Measurements from ENCODE around the gene NPS.

NPS gene, protein sequence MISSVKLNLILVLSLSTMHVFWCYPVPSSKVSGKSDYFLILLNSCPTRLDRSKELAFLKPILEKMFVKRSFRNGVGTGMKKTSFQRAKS

DNA sequence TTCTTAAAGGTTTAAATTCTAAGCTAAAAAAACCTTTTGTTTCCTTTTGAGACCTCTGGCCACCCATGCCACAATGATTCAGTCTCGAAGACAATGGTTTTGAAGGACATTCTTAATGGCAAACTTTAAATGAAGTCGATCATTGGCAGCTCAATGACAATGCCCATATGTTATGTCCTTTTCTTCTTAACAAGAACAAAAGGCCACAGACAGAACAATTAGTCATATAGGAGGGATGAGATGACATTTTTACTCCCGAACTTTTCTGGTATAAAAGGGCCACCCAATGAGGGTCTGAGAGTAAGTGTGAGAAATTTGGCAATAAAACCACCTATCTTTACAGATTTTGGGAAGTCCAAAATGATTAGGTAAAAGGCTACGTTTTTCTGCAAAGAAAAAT, at the start of gene NPS:
Gene NPS (plus strand): TSS at position 301 of the 400 bp plus-strand sequence. CDS start 60 bp downstream, at position 361.
- no peak for DNase-seq

DNA sequence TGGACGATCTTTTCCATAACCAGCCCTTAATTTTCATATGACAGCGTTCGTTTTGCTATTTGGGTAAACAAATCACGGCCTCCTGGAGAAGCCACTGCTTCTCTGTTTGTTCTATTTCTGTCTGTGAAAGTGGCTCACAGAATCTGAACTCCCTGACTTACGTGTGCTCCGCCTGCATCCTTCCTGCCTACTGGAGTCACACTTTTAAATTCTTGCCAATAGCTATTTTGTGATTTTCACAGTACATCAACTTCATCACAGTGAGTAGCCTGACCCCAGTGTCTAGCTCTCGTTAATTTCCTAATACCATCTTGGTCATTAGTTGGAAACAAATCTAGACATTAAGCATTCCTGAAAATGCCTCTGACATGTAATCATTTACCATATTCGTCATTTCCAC, 49.0 kb upstream of the NPS start:
- DNase-seq = no peak

DNA sequence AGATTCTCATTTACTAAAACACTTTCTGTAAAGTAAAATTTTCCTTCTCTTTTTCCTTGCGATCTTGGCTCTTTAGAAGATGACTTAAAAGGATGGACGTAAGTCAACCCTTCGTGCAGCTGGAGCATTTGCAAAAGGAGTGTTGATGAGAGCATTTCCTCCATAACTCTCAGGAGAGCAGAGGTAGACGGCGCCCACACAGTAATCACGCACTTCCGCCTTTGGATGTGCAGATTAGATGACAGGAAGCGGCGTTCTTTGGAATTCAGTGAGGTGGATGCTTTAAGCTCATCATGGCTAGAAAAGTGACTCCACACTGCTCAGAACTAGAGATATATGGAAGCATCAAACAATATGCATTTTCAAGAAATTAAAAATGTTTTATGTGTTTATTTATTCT, 43.0 kb upstream of the NPS start:
- no peak for DNase-seq

DNA sequence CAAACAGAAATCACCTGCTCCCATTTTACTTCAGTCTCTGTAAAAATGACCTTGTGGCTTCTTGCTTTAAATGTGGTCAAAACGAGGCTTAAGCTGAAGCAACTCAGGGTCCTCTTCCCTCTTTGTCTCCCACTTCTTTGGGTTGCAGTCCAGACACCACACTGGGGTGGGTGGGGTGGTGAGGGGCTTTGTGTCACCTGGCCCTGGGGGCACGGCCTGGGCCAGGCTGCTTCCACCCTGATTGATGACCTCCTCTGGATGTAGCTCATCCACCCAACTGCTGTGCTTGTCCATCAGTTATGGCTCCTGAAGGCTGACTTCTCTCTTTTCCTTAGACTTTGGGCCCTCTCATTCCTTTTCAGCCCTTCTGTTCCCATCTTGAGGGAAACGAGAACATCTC, 26.8 kb upstream of the NPS start:
- no peak for DNase-seq

DNA sequence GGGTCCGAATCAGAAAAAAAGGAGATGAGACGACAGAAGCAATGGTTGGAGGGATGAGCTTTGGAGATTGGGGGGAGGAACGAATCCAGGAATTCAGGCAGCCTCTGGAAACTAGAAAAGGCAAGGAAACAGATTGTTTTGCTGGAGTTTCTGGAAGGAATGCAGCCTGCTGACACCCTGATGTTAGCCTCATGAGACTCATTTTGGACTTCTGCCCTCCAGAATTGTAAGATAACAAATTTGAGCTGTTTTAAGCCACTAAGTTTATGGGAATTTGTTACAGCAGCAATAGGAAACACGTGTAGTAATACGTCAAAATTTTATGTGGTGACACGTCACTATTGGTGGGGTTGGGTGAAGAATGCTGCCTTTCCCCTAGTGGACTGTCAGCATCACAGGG, 25.6 kb upstream of the NPS start:
- DNase-seq = no peak

DNA sequence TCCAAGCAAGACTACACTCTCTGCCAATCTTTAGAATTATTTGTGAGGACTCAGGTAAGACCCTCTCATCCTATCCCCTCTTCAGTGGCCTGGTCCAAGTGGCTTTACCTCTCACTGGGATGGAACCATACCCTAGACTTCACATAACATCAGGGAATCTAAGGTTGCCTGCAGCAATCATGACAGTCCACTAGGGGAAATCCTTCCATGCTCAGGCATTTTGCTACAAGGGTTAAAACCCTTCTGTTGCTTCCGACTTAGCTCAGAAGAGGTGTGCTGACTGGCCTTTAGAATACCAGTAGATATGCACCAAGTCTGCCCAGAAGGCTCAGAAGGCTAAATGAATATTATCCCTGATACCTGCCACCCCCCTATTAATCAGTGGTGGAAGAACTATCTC, 24.9 kb upstream of the NPS start:
- no peak for DNase-seq

DNA sequence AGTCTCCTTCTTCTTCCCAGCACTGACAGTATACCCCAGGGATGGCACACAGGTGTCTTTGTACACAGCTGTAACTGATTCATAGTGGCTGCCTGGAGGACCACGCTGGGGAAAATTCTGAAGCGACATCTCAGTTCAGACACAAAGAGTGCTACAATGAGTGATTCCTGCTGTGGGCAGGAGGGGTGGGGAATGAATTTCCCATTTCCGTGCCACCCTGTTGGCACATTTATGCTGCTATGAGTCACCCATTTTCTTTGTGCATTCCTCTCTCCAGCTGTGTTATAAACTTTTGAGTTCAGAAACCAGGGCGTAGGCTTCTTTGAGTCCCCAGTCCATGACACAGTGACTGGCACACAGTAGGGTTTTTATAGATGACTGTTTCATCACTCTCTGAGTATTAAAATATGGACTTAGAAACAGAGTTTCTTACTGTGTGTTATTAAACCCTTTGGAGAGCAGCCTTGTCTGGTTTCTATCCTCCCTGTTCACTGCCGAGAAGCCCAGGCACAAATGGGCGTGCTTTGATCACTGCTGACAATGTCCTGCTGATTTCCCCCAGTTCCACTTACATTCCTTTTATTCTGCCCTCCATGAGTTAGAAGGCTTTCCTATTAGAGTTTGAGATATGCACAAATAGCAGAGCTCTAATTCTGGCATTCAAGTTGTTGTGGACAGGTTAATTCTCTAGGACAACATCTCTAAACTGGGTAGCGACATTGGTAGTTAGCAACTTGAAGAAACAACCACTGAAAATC, 24.0 kb upstream of the NPS start:
- DNase-seq = no peak

DNA sequence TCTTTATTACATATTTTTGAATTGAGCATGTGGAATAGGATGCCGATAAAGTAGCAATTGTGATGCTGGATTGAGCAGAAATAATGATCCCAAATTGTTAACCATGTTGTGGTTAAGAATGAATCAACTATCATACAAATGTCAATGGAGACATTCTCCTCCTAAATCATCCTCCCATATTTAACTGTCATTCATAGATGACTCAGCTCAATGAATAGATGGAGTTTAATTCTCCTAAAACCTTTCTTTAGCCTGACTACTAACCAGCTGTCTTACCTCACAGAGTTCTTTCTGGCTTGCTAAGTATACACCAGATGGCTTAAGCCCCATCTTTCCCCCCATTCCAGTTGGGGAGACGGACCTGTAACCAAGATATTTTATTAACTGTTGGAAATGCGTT, 23.4 kb upstream of the NPS start:
- no peak for DNase-seq

DNA sequence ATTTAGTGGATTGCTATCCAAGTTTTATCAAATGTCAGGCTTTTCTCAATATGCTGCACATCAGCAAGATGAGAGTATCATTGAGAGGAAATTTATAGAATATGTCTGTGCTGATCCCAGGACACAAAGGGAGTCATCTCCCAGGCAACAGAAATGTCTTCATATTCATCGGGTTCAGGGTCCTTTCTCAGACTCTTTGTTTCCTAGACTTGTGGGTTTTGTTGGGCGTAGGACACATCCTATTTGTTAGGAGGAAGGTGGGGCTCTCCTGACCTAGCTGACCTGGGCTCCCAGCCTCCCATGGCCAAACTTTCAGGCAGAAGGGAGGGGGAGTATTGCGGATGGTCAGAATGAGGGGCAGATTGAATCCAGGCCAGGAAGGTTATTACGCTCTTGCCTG, 22.9 kb upstream of the NPS start:
- DNase-seq = no peak

DNA sequence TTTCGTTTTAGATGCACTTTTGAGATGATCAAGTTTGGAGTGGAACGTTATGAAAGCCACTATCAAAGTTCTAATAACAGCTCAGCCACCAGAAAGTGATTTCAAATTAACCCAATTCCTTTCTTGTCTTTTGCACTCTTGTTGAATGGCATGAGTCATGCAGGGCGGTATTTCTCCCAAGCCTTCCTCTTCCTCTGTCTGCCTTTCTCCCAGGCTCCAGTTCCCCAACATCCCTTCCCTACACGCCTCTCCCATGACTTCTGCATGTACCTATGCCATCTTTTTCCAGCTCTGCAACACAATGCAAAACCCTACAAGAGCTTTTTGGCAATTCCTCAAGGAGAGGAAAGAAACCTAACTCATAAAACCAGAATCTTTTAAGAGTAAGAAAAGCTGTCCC, 21.8 kb upstream of the NPS start:
- DNase-seq = no peak

DNA sequence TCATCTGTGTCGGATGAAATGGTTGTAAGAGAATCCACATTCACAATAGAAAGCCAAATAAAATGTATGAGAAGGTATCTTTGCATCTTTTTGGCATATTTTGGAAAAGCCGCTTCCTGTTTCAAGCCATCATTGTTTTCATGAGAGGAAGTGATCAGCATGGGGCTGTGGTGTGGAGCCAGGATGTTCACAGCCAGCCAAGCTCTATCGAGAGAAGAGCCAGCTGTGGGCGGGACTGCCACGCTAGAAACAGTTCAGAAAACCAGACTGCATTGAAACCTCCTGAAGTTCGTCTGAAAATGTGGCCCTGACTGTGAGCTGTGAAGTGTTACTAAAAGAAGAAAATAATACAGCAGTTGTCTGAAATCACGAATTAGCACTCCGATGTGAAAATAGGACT, 21.2 kb upstream of the NPS start:
- no peak for DNase-seq

DNA sequence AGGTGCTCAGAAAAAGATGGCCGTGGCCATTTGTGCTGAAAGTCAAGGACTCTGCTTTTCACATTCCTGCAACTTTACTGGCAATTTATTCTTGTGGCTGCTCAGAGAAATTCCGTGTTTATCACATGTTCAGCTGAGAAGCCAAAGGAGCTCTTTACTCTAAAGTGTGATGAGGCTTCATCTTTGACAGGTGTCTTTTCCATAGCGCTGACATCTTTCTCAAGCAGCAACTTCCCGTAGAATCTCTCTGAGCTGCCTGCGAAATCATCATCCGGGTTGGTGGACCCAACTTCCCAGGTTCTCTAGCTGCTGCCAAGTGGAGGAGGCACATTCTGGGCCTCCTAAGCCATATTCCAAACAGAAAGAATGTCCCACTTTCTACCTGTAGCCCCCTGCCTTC, 16.9 kb upstream of the NPS start:
- no peak for DNase-seq

DNA sequence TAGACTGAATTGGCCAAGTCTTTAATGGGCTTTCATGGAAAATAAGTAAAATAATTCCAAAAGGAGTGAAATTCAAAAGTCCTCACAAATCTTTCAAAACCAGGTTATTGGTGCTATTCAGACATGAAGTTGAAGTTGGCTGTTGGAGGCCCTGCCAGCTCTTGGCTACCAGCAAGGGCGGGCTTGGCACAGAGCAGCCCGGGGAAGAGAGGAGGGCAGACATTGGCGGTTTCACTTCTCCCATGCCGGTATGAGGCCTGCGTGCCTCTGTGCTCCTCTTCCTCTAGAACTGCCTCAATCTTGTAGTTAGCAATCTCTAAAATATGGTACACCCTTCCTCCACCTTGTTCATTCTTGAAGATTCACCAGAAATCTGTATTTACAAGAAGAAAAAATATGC, 16.4 kb upstream of the NPS start:
- no peak for DNase-seq

DNA sequence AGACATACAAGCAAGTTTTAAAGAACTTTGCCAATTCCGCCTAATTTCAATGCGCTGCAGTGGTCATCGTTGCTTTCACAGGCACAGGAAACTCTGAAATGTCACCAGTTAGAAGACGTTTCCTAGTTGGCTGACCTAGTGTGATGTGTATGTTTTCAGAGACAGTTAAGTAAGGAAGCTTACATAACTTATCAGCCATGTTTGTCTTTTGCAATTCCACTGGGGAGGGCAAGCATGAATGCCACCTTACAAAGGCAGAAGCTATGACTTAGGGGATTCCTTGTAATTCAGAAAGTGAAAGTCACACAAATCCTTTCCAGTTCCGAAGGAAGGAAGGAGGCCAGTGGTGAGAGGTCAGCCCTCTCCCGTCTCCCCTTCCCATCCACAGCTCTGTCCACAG, 15.0 kb upstream of the NPS start:
- DNase-seq = peak; percentile 77

DNA sequence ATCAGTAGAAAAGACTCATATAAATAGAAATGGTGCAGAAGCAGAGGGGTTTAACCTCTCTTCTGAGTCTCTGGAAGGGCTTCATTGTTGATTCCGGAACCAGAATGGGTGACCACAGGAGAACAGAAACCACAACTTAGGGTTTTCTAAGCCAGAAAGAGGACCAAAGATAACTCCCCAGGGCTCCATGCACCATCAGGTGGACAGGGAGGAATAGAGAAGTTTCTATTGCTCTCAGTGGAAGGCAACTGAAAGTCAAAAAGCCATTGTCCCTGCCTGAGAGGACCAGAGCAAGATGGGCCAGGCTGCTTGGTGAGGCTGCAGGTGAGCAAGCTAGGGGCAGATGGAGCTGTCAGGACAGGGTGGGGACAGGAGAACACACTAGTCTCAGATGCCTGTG, 14.6 kb upstream of the NPS start:
- no peak for DNase-seq

DNA sequence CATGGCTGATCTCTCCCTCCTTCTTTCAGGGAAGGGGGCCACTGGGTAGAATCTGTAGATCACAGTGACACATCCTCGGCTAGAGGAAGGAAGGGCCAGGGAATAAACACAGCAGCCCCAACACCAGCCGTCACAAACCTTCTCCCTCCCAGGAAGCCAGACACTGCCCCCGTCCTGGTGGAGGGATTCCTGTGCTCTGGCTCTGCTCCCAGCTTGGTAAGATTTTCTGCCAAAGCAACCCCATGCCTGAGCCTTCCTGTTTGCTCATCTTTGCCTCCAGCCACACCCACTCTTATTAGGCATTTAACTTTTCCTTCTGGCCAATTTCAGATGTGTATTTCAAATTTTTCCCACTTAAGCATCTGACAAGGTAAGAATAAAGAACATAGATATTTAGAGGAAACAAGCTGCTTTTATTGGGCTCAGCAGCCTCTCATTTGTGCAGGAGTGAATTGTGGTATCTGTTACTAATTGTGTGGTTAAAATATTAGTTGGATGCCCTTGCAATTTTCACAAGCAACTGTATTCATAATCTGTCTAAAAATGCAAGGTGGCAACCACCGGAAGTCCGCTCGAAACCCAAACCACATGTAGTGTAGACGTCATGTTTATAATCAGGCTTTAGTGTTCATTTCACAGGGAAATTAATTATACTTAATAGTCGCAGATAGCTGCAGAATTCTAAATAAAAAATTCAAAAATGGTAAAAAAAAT, 13.2 kb upstream of the NPS start:
- DNase-seq = no peak

DNA sequence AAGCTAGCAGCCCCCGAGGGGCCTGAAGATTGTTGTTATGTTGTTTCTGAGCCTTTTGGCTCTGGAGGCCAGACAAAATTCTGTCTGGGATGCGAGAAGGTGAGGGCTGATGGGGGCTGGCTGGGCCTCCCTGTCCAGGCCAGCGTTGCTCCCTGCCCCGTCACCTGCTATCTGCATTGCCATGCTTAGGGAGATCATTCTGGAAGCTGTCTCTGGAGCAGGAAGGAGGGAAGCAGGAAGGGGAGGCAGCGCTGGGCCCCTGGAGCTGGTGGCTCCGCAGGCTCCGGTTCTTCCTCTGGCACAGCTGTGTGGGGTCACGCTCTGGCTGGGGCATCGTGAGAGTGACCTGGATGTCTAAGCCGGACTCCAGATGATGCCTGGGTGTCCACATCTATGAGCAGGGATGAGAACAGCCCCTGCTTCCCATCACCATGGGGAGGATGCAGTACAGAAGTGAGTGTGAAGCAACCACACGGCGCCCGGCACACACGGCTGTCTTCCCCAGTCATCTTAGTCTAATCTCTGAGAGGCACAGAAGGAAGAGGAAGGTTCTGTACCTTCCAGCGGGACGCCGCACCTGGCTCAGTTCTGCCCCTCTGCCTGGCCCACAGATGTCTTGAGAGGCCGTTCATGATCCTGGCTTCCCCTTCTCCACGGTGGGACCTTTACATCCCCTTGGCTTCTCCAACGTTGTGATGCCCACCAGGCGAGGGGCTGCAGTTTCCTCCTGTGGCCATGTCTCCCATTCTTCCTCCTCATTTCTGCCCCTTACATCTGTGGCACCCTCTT, 11.9 kb upstream of the NPS start:
- no peak for DNase-seq

DNA sequence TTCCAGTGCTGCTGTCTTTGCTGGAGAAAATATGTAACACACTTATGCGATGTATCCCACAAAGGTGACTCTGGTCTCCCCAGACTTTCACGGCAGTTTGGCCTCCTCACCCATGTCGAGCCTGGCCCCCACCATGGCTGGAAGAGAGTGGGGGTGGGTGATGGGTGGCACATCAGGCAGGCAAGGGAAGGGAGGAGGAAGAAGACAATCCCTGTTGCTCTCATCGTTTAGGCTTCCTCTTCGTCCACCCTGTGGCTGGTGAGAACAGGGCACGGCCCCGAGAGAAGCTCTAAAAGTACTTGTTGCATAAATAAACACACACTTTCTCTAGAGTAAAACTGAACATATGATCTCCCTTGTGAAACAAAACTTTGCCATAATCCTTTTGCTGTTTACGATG, 11.2 kb upstream of the NPS start:
- no peak for DNase-seq

DNA sequence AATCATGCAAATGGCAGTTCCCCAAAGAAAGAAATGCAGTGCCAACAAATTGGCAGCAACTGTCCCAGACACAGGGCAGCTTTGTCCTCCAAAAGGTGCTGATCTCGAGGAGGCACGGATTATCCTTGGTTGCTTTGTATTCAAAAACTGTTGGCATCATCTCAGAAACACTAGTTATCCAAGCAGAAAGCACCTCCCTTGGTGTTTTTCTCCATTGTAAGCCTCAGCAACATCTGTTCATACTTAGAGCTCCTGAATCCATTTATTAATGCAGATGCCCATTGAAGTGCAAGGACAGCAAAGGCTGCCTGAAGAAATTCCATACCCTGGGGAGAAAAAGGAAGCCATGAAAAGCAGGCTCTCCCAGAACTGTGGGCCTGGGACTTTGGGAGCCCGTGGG, 1.1 kb upstream of the NPS start:
- DNase-seq = no peak

DNA sequence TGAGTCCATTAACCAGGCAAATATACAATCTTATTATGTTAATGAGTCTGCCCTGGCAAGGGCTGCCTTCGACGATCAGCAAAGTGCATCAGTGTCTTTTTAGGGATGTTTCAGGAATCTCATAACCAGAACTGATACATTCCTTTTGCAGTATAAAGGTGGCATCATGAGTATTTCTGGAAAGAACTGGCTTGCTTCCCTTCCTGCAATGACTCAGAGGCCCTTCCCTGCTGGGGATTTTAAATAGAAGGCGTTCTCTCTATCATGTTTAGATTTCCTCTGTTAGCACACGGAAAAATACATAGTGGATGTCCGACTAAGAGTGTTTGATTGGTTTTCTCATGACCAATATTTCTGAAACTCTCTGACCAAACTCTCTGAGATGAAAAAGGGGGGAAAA, 1.8 kb downstream of the NPS start:
- DNase-seq = no peak

DNA sequence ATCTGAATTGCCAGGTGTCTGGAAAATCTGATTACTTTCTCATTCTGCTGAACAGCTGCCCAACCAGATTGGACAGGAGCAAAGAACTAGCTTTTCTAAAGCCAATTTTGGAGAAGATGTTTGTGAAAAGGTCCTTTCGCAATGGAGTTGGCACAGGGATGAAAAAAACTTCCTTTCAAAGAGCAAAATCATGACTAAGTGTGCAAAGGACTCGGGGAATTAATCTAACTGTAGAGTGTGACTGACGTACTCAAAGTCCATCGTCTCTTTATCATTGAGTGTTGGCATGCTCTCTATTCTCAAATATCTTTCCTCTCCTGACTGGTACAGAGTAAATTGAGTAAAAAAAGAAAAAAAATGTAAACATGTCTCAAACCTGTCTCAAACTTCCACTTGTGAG, 3.3 kb downstream of the NPS start:
- DNase-seq = no peak

DNA sequence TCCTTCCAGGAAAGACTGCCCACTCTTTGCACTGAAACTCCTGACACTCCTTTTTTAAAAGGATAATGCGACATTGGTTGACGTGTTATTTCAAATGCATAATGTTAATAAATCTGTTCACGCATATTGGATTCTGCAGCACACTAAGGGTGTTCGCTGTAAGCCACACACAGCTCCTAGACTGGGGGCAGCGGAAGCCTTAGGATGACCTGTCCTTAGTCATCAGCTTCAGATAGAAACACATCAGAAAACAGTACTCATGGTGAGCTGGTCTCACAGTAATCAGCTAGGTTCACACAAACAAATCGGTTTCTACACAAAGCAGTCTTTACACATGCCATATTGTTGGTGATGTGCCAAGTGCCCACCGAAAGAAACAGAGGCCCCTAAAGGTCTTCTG, 4.3 kb downstream of the NPS start:
- no peak for DNase-seq

DNA sequence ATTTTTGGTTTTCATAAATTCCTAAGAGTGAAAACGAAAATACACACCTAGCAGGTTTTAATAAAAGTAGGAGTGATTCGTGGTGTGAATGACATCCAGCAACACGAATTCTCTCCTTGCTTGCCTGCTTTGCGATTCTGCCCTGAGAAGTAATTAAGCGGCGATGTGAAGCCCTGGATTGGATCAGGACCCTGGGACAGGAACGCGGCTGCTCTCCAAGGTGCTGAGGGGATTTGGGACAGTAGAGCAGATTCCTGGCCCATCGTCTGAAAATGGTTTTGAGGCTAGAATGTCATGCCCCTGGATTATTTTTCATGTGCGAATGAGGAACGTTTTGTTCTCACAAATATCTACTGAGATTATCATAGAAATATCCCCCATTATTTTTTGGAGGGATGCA, 7.8 kb downstream of the NPS start:
- no peak for DNase-seq

DNA sequence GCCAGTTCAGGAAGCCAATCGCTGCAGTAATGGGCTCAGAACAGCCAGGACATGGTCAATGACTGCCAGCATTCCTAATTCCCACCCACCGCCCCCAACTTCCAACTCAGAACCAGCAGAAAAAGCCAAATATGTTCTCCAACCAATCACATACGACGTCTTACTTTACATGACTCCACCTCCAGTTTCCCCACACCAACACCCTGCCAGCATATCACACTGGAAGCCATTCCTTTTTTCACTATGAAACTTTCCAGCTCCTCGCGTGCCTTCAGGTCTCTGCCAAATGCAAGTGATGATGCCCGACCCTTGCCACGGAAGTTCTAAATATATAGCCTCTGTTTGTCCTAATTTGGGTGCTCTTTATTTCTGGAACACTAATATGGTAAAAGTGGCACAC, 12.5 kb downstream of the NPS start:
- no peak for DNase-seq
